Vagina (tissue), 2 donors: Measurements from ENCODE around the gene FOXF1. TPM values are rescaled to one million over a fixed set of nuclear protein-coding genes. Genes with fewer than 3 reads are reported as not detected.

Experiments
- DNase-seq, 2 donors: peaks; one replicate each; pipeline ENCODE4 v3.0.0-alpha.2; 2017; ENCODE audit errors: extremely low spot score in 2 of 2
- H3K27ac ChIP-seq: fragments of 200-600 bp; sonication (generic); one replicate; pipeline ENCODE4 v1.5.1; 2019
- H3K27me3 ChIP-seq: fragments of 200-600 bp; sonication (generic); one replicate; pipeline ENCODE4 v1.5.1; 2019
- H3K36me3 ChIP-seq, 2 donors: fragments of 200-600 bp; sonication (generic); one replicate each; pipeline ENCODE4 v1.5.1; 2017 to 2019
- H3K4me1 ChIP-seq: fragments of 200-600 bp; sonication (generic); one replicate; pipeline ENCODE4 v1.5.1; 2019
- H3K4me3 ChIP-seq, 2 donors: fragments of 200-600 bp; sonication (generic); 1 replicate in 1 of 2; 2 replicates in 1 of 2; pipeline ENCODE4 v1.5.1; 2016 to 2019
- H3K9me3 ChIP-seq: fragments of 200-600 bp; sonication (generic); one replicate; pipeline ENCODE4 v1.5.1; 2019
- POLR2A ChIP-seq, 2 donors: fragments of 450-650 bp; IDR thresholded peaks; one replicate each; pipeline ENCODE4 v1.6.1; 2017; ENCODE audit warnings: antibody characterized with exemption in 2 of 2, mild to moderate bottlenecking in 2 of 2, moderate library complexity in 2 of 2
- POLR2AphosphoS5 ChIP-seq, 2 donors: sonication (generic); formaldehyde crosslinking; IDR thresholded peaks; one replicate each; pipeline ENCODE4 v1.9.0; 2017; ENCODE audit warnings: antibody characterized with exemption in 2 of 2, mild to moderate bottlenecking in 2 of 2, low read depth in 1 of 2; ENCODE audit not compliant: insufficient read depth in 1 of 2
- intact Hi-C: fragments of 100-400 bp; cut with DNase I; formaldehyde crosslinking; loops from one replicate; pipeline ENCODE4 v1.15.1; 2023
- total RNA-seq: library from RNA; depleted of rRNA; stranded (reverse); fragments of >200 nt; gene quantifications from one replicate; pipeline ENCODE4 v1.2.3, GENCODE V29; 2016
- TF ChIP-seq, protein P1 (sequence below), 3 experiments: fragments of 450-650 bp in 2 of 3; fragments of 200-600 bp in 1 of 3; sonication (generic) in 1 of 3; IDR thresholded peaks; one replicate each; pipeline ENCODE4 v1.5.1; 2017 to 2019; ENCODE audit warnings: antibody characterized with exemption in 3 of 3, mild to moderate bottlenecking in 2 of 3, moderate library complexity in 2 of 3

Gene FOXF1
- total RNA-seq, 1 donor from 2014 or later, result 26.0 TPM

DNA sequence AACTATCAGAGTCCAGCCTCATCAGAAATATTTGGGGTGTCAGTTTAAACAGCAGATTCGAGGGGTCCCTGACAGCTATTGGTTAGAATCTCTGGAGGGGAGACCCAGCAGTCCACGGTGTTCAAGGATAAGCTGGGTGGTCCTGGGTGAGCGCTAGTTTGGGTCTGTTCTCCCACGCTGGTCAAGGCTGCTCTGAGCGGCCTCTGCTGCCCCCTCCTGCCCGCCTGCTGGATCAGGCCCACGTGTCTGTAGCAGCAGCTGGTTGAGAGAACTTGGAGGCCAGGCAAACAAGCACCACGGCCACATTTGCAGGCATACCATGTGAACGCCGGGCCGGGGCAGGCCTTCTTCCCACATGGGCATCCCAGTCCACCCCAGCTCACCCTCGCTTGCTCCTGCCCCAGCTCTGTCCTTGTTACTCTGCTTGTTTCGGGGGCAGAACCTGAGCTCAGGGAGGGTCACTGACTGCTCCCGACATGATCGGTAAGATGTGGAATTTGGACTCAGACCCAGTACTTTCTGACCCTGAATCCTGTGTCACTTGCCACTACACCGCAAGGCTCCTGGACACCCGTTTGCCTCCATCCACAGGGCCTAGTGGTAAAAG, 7.4 kb downstream of the FOXF1 start:
- H3K27me3 ChIP-seq, result no peaks in the 10 kb centered on the region
- intact Hi-C loops, result loop anchor here (2.0 kb wide), 1 partner anchor 445 kb away; no protein-coding TSS in a partner anchor
- H3K4me1 ChIP-seq, result peaks cover 40% of the 10 kb centered on the region
- DNase-seq, result no peak
- peaks cover 0 to 7% of the 10 kb centered on the region in 2 donors for H3K36me3 ChIP-seq
- H3K9me3 ChIP-seq, result no peaks in the 10 kb centered on the region
- H3K27ac ChIP-seq, result peak overlapping the region; percentile 57
- TF ChIP-seq, protein P1, sequence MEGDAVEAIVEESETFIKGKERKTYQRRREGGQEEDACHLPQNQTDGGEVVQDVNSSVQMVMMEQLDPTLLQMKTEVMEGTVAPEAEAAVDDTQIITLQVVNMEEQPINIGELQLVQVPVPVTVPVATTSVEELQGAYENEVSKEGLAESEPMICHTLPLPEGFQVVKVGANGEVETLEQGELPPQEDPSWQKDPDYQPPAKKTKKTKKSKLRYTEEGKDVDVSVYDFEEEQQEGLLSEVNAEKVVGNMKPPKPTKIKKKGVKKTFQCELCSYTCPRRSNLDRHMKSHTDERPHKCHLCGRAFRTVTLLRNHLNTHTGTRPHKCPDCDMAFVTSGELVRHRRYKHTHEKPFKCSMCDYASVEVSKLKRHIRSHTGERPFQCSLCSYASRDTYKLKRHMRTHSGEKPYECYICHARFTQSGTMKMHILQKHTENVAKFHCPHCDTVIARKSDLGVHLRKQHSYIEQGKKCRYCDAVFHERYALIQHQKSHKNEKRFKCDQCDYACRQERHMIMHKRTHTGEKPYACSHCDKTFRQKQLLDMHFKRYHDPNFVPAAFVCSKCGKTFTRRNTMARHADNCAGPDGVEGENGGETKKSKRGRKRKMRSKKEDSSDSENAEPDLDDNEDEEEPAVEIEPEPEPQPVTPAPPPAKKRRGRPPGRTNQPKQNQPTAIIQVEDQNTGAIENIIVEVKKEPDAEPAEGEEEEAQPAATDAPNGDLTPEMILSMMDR (IDR thresholded peaks at IDR 0.05), result peak in 2 of 3 experiments; percentile 83 to 87
- TF ChIP-seq POLR2A (IDR thresholded peaks at IDR 0.05), result no peak
- TF ChIP-seq POLR2AphosphoS5 (IDR thresholded peaks at IDR 0.05; ENCODE audit: insufficient read depth in 1 of 2, low read depth in 1 of 2), result peak in 1 of 2 donors; percentile 33
- H3K4me3 ChIP-seq, result no peak overlapping the region

DNA sequence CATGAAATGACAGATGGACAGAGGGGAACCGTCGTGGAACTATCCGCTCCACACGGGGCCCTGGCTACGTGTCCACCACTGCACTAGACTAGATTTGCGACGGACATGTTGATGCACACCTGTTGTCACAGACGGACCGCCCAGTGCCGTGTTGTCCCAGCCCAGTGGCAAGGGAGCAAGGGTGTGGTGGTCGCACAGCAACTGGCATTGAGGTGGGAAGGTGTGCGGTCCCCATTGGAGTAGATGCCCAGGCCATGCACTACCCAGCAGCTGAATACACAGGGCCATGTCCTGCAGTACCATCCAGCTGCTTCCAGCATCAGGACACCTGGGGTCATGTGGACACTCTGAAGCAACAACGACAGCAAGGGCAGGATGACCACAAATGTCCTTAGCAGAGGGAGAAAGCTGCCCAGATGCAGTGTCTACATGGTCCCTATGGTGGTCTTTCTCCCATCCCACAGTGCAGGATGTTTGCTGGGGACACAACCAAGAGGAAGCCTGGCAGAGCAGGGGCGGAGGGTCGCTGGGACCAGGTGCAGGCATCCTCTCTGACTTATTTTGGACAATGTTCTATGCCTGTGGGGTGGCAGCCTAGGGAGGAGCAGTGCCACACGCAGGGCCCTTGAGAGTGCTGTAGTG, 8.8 kb downstream of the FOXF1 start:
- Histone ChIP-seq H3K36me3 (no peaks in the 10 kb centered on the region), H3K4me1 (peaks cover 29% of the 10 kb centered on the region), H3K27me3 (no peaks in the 10 kb centered on the region), H3K9me3 (no peaks in the 10 kb centered on the region), H3K27ac (no peak overlapping the region), H3K4me3 (no peak overlapping the region)
- intact Hi-C loops, result loop anchor here (2.0 kb wide), 1 partner anchor 446 kb away; no protein-coding TSS in a partner anchor
- TF ChIP-seq POLR2AphosphoS5 (IDR thresholded peaks at IDR 0.05; ENCODE audit: insufficient read depth in 1 of 2, low read depth in 1 of 2) (no peak), POLR2A (IDR thresholded peaks at IDR 0.05) (no peak)
- TF ChIP-seq, protein P1 (IDR thresholded peaks at IDR 0.05), result no peak
- no peak for DNase-seq

DNA sequence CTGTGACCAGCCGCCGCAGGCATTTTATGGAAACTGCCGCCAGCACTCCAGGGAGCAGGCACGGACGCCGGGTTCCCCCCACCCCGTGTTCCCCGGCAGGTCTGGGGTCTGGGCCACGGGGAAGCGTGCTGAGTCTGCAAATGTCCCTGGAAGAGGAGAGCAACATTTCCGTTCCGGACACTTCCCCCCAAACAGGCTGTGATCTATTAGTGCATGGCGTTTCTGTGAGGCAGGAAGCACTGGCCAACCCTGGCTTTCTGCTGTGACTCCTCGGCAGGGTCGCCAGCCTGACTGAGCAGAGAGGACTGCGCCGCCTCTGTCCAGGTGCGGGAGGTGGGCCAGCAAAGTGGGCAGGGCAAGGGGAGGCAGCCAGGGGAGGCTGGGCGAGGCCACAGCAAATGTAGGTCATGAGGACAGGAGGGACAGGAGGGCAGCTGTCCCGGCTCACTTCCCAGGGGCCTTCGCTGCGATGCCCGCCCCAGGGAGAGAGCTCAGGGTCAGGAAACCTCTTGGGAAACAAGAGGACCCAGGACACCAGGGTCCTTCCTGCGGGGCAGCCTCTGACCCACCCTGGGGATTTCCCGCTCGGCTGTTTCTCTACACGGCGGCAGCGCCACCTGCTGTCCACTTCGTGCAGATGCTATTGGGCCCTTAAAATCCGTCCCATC, 9.5 kb downstream of the FOXF1 start:
- TF ChIP-seq POLR2A (IDR thresholded peaks at IDR 0.05) (no peak), POLR2AphosphoS5 (IDR thresholded peaks at IDR 0.05; ENCODE audit: insufficient read depth in 1 of 2, low read depth in 1 of 2) (peak in 1 of 2 donors; percentile 49)
- TF ChIP-seq, protein P1 (IDR thresholded peaks at IDR 0.05), result peak; percentile 81 to 90 (median 89)
- no peak for DNase-seq
- no peak overlapping the region for H3K4me3 ChIP-seq
- H3K27me3 ChIP-seq, result no peaks in the 10 kb centered on the region
- peaks cover 29% of the 10 kb centered on the region for H3K4me1 ChIP-seq
- H3K9me3 ChIP-seq, result no peaks in the 10 kb centered on the region
- no peaks in the 10 kb centered on the region for H3K36me3 ChIP-seq
- H3K27ac ChIP-seq, result no peak overlapping the region
- intact Hi-C loops, result loop anchor here (2.0 to 10.0 kb wide), 3 partner anchors 245 to 695 kb away; no protein-coding TSS in a partner anchor

DNA sequence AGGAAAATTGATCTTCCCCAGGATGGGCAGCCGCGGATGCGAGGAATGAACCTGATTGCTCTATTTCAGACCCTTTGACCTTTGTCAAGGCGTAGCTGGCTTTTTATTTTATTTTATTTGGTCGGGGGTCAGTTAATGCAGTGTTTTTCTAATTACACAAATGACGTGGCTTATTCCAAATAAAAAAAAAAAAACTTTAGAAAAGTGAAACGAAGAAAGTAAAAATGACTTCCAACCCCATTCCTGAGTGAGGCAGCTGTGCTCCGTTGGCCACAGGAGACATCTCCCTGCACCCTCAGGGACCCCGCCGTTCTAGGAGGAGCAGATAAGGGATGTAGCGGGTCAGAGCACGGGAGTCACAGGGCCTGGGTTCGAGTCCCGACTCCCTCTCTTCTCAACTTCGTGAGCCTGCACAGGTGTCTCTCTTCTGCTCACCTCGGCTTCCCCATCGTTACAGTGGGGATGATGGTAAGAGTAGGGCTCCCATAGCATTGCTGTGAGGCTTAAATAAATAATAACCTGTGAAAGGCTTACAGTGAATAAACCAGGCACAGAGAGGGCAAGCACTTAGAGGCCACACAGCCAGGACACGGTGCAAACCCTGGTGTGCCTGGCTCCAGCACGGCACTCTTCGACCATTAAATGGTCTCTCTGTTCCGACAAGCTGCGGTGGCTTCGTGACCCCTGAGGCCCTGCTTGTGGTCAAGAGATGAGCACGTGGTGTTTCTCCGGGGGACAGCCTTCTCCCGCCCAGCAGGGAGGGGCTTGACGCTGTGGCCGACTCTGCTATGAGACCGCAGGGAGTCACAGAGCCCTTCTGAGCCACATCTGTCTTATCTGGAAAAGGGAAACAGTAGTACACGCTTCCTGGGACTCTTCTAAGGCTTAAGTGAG, 10.2 kb downstream of the FOXF1 start:
- Histone ChIP-seq H3K27me3 (no peaks in the 10 kb centered on the region), H3K4me3 (no peak overlapping the region), H3K4me1 (peaks cover 21% of the 10 kb centered on the region), H3K9me3 (no peaks in the 10 kb centered on the region), H3K36me3 (no peaks in the 10 kb centered on the region), H3K27ac (no peak overlapping the region)
- DNase-seq, result no peak
- intact Hi-C loops, result loop anchor here (10.0 kb wide), 2 partner anchors 246 to 696 kb away; no protein-coding TSS in a partner anchor
- no peak for TF ChIP-seq POLR2AphosphoS5 (IDR thresholded peaks at IDR 0.05; ENCODE audit: insufficient read depth in 1 of 2, low read depth in 1 of 2)
- TF ChIP-seq POLR2A (IDR thresholded peaks at IDR 0.05), result no peak
- TF ChIP-seq, protein P1 (IDR thresholded peaks at IDR 0.05), result no peak
